SK-N-SH treated with all-trans-retinoic acid at 6 μM for 48 hours (cell line): ENCODE data around the gene KCNK10.

Source experiments
- ATAC-seq: fragments of 200-7000 bp; cut with Tn5 transposase; 3 replicates; pipeline ENCODE4 v1.9.1; 2020; ENCODE audit warnings: mild to moderate bottlenecking, moderate library complexity
- ARNTL ChIP-seq: fragments of 450-650 bp; formaldehyde crosslinking; IDR thresholded peaks from 2 replicates; pipeline ENCODE4 v1.5.0; 2020; ENCODE audit warnings: low read depth, mild to moderate bottlenecking, moderate library complexity, borderline replicate concordance
- BACH2 ChIP-seq: fragments of 250-450 bp; sonication (Bioruptor Pico); IDR thresholded peaks from 2 replicates; pipeline ENCODE4 v1.9.0; 2021; ENCODE audit warnings: mild to moderate bottlenecking, borderline replicate concordance
- CSDC2 ChIP-seq: fragments of 250-450 bp; sonication (Bioruptor Pico); IDR thresholded peaks from 2 replicates; pipeline ENCODE4 v1.5.0; 2020; ENCODE audit warnings: mild to moderate bottlenecking, moderate library complexity
- CSRNP3 ChIP-seq: fragments of 250-450 bp; sonication (Bioruptor Pico); IDR thresholded peaks from 2 replicates; pipeline ENCODE4 v1.5.1; 2021; ENCODE audit warnings: mild to moderate bottlenecking, moderate library complexity
- ESRRG ChIP-seq: fragments of 250-450 bp; sonication (Bioruptor Pico); IDR thresholded peaks from 2 replicates; pipeline ENCODE4 v1.6.1; 2021; ENCODE audit warnings: mild to moderate bottlenecking
- GLIS3 ChIP-seq: fragments of 250-450 bp; sonication (Bioruptor Pico); IDR thresholded peaks from 2 replicates; pipeline ENCODE4 v1.5.0; 2020; ENCODE audit warnings: mild to moderate bottlenecking, moderate library complexity
- OSR1 ChIP-seq: fragments of 250-450 bp; sonication (Bioruptor Pico); IDR thresholded peaks from 2 replicates; pipeline ENCODE4 v1.8.0; 2022; ENCODE audit warnings: moderate library complexity, mild to moderate bottlenecking, inconsistent platforms
- PATZ1 ChIP-seq: fragments of 250-450 bp; sonication (Bioruptor Pico); IDR thresholded peaks from 2 replicates; pipeline ENCODE4 v1.8.0; 2020; ENCODE audit warnings: mild to moderate bottlenecking, moderate library complexity, borderline replicate concordance
- POU6F1 ChIP-seq: fragments of 250-450 bp; sonication (Bioruptor Pico); IDR thresholded peaks from 2 replicates; pipeline ENCODE4 v1.8.0; 2021; ENCODE audit warnings: low read depth, mild to moderate bottlenecking, moderate library complexity, borderline replicate concordance
- PPARA ChIP-seq: fragments of 250-450 bp; sonication (Bioruptor Pico); IDR thresholded peaks from 2 replicates; pipeline ENCODE4 v1.5.0; 2020; ENCODE audit warnings: mild to moderate bottlenecking, borderline replicate concordance
- RARB ChIP-seq: fragments of 250-450 bp; sonication (Bioruptor Pico); IDR thresholded peaks from 2 replicates; pipeline ENCODE4 v1.8.0; 2021; ENCODE audit warnings: mild to moderate bottlenecking, moderate library complexity
- SNAI2 ChIP-seq: fragments of 250-450 bp; sonication (Bioruptor Pico); IDR thresholded peaks from 2 replicates; pipeline ENCODE4 v1.5.0; 2020; ENCODE audit warnings: mild to moderate bottlenecking, moderate library complexity
- TCF4 ChIP-seq: fragments of 250-450 bp; sonication (Bioruptor Pico); IDR thresholded peaks from 2 replicates; pipeline ENCODE4 v1.8.0; 2021; ENCODE audit warnings: mild to moderate bottlenecking, moderate library complexity, borderline replicate concordance
- TOX ChIP-seq: fragments of 250-450 bp; sonication (Bioruptor Pico); IDR thresholded peaks from 2 replicates; pipeline ENCODE4 v1.8.0; 2021; ENCODE audit warnings: mild to moderate bottlenecking, moderate library complexity, borderline replicate concordance
- ZC3H10 ChIP-seq: fragments of 250-450 bp; sonication (Bioruptor Pico); IDR thresholded peaks from 2 replicates; pipeline ENCODE4 v1.5.1; 2021; ENCODE audit warnings: mild to moderate bottlenecking, moderate library complexity
- ZFP3 ChIP-seq: fragments of 250-450 bp; sonication (Bioruptor Pico); IDR thresholded peaks from 2 replicates; pipeline ENCODE4 v1.5.0; 2020; ENCODE audit warnings: mild to moderate bottlenecking, moderate library complexity
- ZFP30 ChIP-seq: fragments of 450-650 bp; formaldehyde crosslinking; IDR thresholded peaks from 2 replicates; pipeline ENCODE4 v1.5.0; 2022; ENCODE audit warnings: mild to moderate bottlenecking, moderate library complexity
- ZNF565 ChIP-seq: fragments of 450-650 bp; formaldehyde crosslinking; conservative IDR thresholded peaks from 2 replicates; pipeline ENCODE4 v1.5.0; 2020; ENCODE audit warnings: low read depth, mild to moderate bottlenecking, moderate library complexity
- ZNF70 ChIP-seq: fragments of 450-650 bp; formaldehyde crosslinking; IDR thresholded peaks from 2 replicates; pipeline ENCODE4 v1.5.0; 2020; ENCODE audit warnings: mild to moderate bottlenecking, moderate library complexity
- ZNF8 ChIP-seq: fragments of 450-650 bp; formaldehyde crosslinking; IDR thresholded peaks from 2 replicates; pipeline ENCODE4 v1.5.0; 2020; ENCODE audit warnings: mild to moderate bottlenecking, moderate library complexity
- TF ChIP-seq, protein P1 (sequence below): fragments of 250-450 bp; sonication (Bioruptor Pico); IDR thresholded peaks from 2 replicates; pipeline ENCODE4 v1.5.0; 2020; ENCODE audit warnings: mild to moderate bottlenecking, moderate library complexity

KCNK10 gene

DNA sequence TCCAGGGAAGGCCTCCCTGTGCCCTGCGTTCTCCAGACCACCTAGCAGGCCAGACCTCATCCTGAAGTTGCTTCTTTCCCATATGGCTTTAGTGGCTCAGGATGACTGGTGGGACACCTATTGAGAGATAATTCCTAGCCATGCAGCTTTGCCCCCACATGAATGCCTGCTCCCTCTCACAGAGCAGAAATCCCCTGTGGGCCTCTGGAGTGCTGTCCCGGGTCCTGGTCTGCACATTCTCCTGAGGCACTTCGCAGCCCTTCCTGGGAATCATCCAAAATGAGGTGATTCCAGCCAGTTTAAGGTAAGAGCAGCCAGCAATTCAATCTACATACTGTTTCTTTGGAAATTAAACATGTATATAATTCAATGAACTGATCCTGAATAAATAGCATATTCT, 182.2 kb downstream of the KCNK10 start:
- TF ChIP-seq ZFP30 (CRISPR knock-in tag) (no peak), TCF4 (CRISPR knock-in tag) (no peak), ZFP3 (CRISPR knock-in tag) (no peak), ZC3H10 (no peak), BACH2 (CRISPR knock-in tag) (no peak), SNAI2 (CRISPR knock-in tag) (no peak), PPARA (CRISPR knock-in tag) (no peak), CSRNP3 (CRISPR knock-in tag) (no peak), CSDC2 (CRISPR knock-in tag) (no peak), GLIS3 (no peak), PATZ1 (no peak)
- TF ChIP-seq, protein P1, sequence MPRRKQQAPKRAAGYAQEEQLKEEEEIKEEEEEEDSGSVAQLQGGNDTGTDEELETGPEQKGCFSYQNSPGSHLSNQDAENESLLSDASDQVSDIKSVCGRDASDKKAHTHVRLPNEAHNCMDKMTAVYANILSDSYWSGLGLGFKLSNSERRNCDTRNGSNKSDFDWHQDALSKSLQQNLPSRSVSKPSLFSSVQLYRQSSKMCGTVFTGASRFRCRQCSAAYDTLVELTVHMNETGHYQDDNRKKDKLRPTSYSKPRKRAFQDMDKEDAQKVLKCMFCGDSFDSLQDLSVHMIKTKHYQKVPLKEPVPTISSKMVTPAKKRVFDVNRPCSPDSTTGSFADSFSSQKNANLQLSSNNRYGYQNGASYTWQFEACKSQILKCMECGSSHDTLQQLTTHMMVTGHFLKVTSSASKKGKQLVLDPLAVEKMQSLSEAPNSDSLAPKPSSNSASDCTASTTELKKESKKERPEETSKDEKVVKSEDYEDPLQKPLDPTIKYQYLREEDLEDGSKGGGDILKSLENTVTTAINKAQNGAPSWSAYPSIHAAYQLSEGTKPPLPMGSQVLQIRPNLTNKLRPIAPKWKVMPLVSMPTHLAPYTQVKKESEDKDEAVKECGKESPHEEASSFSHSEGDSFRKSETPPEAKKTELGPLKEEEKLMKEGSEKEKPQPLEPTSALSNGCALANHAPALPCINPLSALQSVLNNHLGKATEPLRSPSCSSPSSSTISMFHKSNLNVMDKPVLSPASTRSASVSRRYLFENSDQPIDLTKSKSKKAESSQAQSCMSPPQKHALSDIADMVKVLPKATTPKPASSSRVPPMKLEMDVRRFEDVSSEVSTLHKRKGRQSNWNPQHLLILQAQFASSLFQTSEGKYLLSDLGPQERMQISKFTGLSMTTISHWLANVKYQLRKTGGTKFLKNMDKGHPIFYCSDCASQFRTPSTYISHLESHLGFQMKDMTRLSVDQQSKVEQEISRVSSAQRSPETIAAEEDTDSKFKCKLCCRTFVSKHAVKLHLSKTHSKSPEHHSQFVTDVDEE (CRISPR knock-in tag), result no peak
- TF ChIP-seq, all 23 proteins: peak for 0
- ATAC-seq, result no peak

GRCh38 chr14:88137327-88137726, 185.7 kb downstream of the KCNK10 start:
- ATAC-seq, result no peak
- no peak for TF ChIP-seq RARB (CRISPR knock-in tag)
- TF ChIP-seq OSR1 (CRISPR knock-in tag), result no peak
- no peak for TF ChIP-seq TOX (CRISPR knock-in tag)
- no peak for TF ChIP-seq ARNTL (CRISPR knock-in tag)
- no peak for TF ChIP-seq ZNF565
- no peak for TF ChIP-seq ESRRG (CRISPR knock-in tag)
- no peak for TF ChIP-seq SNAI2 (CRISPR knock-in tag)
- no peak for TF ChIP-seq ZFP3 (CRISPR knock-in tag)
- TF ChIP-seq POU6F1 (CRISPR knock-in tag), result no peak
- TF ChIP-seq CSRNP3 (CRISPR knock-in tag), result no peak
- no peak for TF ChIP-seq ZNF70 (CRISPR knock-in tag)
- no peak for TF ChIP-seq ZNF8 (CRISPR knock-in tag)
- TF ChIP-seq CSDC2 (CRISPR knock-in tag), result no peak
- TF ChIP-seq PATZ1, result no peak
